IMR-90 (cell line): ENCODE measurements around the gene ALOX5AP. TPM values are rescaled to one million over a fixed set of nuclear protein-coding genes. Genes with fewer than 3 reads are reported as not detected.

Experiments
- ATAC-seq: fragments of 200-7000 bp; cut with Tn5 transposase; 2 replicates; pipeline ENCODE4 v1.9.1; 2020; ENCODE audit warnings: low read depth, mild to moderate bottlenecking, moderate library complexity
- BruUV-seq: library from RNA; stranded (reverse); fragments of 400-500 nt; replicated peaks from 2 replicates; lab custom pipeline; 2021; lab: Mats Ljungman, UMichigan
- CTCF ChIA-PET: fragments of 300-600 bp; formaldehyde crosslinking; extraction: SDS; loops from one replicate; lab custom pipeline; 2021; ENCODE audit warnings: antibody characterized with exemption; lab: Yijun Ruan, JAX
- POLR2A ChIA-PET: fragments of 300-600 bp; sonication (Branson Sonifier 250); formaldehyde crosslinking; loops from one replicate; lab custom pipeline; 2022; ENCODE audit warnings: antibody characterized with exemption; ENCODE audit not compliant: unreplicated experiment; lab: Charles Lee
- DNase-seq: peaks from one replicate; pipeline ENCODE4 v3.0.0; 2013
- H2AFZ ChIP-seq: replicated peaks from 2 replicates; pipeline ENCODE3; 2013; ENCODE audit warnings: low read length, mild to moderate bottlenecking; ENCODE audit not compliant: poor library complexity
- H2AK5ac ChIP-seq: 2 replicates; pipeline ENCODE4 v1.6.1; 2013; ENCODE audit warnings: low read depth, low read length, inconsistent platforms
- H2AK9ac ChIP-seq: replicated peaks from 2 replicates; pipeline ENCODE3; 2013; ENCODE audit warnings: mild to moderate bottlenecking, low read depth, low read length, moderate library complexity; ENCODE audit not compliant: poor library complexity
- H2BK120ac ChIP-seq: 2 replicates; pipeline ENCODE4 v1.6.1; 2013; ENCODE audit warnings: low read depth, low read length, inconsistent platforms
- H2BK15ac ChIP-seq: 3 replicates; pipeline ENCODE4 v1.6.1; 2013; ENCODE audit warnings: low read depth, low read length, inconsistent platforms
- H2BK20ac ChIP-seq: 2 replicates; pipeline ENCODE4 v1.6.1; 2013; ENCODE audit warnings: low read depth, mild to moderate bottlenecking, inconsistent platforms, low read length, moderate library complexity
- H2BK5ac ChIP-seq: 2 replicates; pipeline ENCODE4 v1.6.1; 2013; ENCODE audit warnings: mild to moderate bottlenecking, low read depth, low read length, inconsistent platforms; ENCODE audit not compliant: poor library complexity, severe bottlenecking
- H3K14ac ChIP-seq: replicated peaks from 2 replicates; pipeline ENCODE4 v1.6.1; 2013; ENCODE audit warnings: low read depth, low read length, inconsistent platforms
- H3K18ac ChIP-seq: 2 replicates; pipeline ENCODE4 v1.6.1; 2013; ENCODE audit warnings: low read depth, low read length, control low read depth
- H3K23ac ChIP-seq: 2 replicates; pipeline ENCODE4 v1.6.1; 2013; ENCODE audit warnings: low read depth, low read length, inconsistent platforms
- H3K27ac ChIP-seq: 2 replicates; pipeline ENCODE4 v1.5.1; 2013; ENCODE audit warnings: mild to moderate bottlenecking, control low read depth, low read length; ENCODE audit not compliant: insufficient read depth
- H3K27me3 ChIP-seq: 2 replicates; pipeline ENCODE4 v1.6.1; 2013; ENCODE audit warnings: low read length; ENCODE audit not compliant: control insufficient read depth, insufficient read depth
- H3K36me3 ChIP-seq: 2 replicates; pipeline ENCODE4 v1.6.1; 2013; ENCODE audit warnings: low read length, mixed read lengths; ENCODE audit not compliant: control insufficient read depth, insufficient read depth
- H3K4ac ChIP-seq: 2 replicates; pipeline ENCODE4 v1.6.1; 2013; ENCODE audit warnings: low read depth, low read length, inconsistent platforms
- H3K4me1 ChIP-seq: 2 replicates; pipeline ENCODE4 v1.6.1; 2013; ENCODE audit warnings: low read length, mixed read lengths; ENCODE audit not compliant: control insufficient read depth, insufficient read depth
- H3K4me2 ChIP-seq: 2 replicates; pipeline ENCODE4 v1.6.1; 2013; ENCODE audit warnings: low read depth, mild to moderate bottlenecking, control low read depth, low read length, moderate library complexity
- H3K4me3 ChIP-seq: 2 replicates; pipeline ENCODE4 v1.5.1; 2013; ENCODE audit warnings: low read depth, mild to moderate bottlenecking, control low read depth, low read length, moderate library complexity; ENCODE audit not compliant: insufficient read depth
- H3K56ac ChIP-seq: 2 replicates; pipeline ENCODE4 v1.6.1; 2013; ENCODE audit warnings: low read length, inconsistent platforms; ENCODE audit not compliant: insufficient read depth; ENCODE audit errors: extremely low read depth
- H3K79me1 ChIP-seq, 2 experiments: 2 replicates each; pipeline ENCODE4 v1.6.1; 2013; ENCODE audit warnings: low read length in 2 of 2, inconsistent platforms in 1 of 2, low read depth in 1 of 2
- H3K9ac ChIP-seq: 2 replicates; pipeline ENCODE4 v1.6.1; 2013; ENCODE audit warnings: low read depth, low read length, control low read depth
- H3K9me1 ChIP-seq: 2 replicates; pipeline ENCODE4 v1.6.1; 2013; ENCODE audit warnings: low read length, inconsistent platforms; ENCODE audit not compliant: insufficient read depth
- H3K9me3 ChIP-seq: 2 replicates; pipeline ENCODE4 v1.6.1; 2013; ENCODE audit warnings: low read length; ENCODE audit not compliant: control insufficient read depth, insufficient read depth
- H4K20me1 ChIP-seq: 2 replicates; pipeline ENCODE4 v1.6.1; 2013; ENCODE audit warnings: low read length, inconsistent platforms; ENCODE audit not compliant: insufficient read depth
- H4K5ac ChIP-seq: 2 replicates; pipeline ENCODE4 v1.6.1; 2013; ENCODE audit warnings: mild to moderate bottlenecking, low read depth, low read length, control low read depth
- H4K8ac ChIP-seq, 2 experiments: 2 replicates each; pipeline ENCODE4 v1.6.1; 2013; ENCODE audit warnings: low read depth in 2 of 2, low read length in 2 of 2, control low read depth in 1 of 2, inconsistent platforms in 1 of 2
- H4K91ac ChIP-seq: 2 replicates; pipeline ENCODE4 v1.6.1; 2013; ENCODE audit warnings: low read depth, low read length, inconsistent platforms; ENCODE audit not compliant: insufficient read depth
- BHLHE40 ChIP-seq: fragments of 150-350 bp; IDR thresholded peaks from 2 replicates; pipeline ENCODE4 v1.6.1; 2016; ENCODE audit warnings: mild to moderate bottlenecking, low read depth, low read length
- CEBPB ChIP-seq: IDR thresholded peaks from 2 replicates; pipeline ENCODE4 v1.6.1; 2012; ENCODE audit warnings: low read depth, low read length, improper control_type of control experiment
- CHD1 ChIP-seq: IDR thresholded peaks from 2 replicates; pipeline ENCODE4 v1.6.1; 2012; ENCODE audit warnings: low read depth, low read length, improper control_type of control experiment
- CTCF ChIP-seq: conservative IDR thresholded peaks from 2 replicates; pipeline ENCODE4 v1.5.1; 2012; ENCODE audit warnings: mild to moderate bottlenecking, low read depth, low read length, improper control_type of control experiment
- ELK1 ChIP-seq: fragments of 150-350 bp; IDR thresholded peaks from 2 replicates; pipeline ENCODE4 v1.6.1; 2016; ENCODE audit warnings: low read depth, mild to moderate bottlenecking, low read length, moderate library complexity, borderline replicate concordance
- MAFK ChIP-seq: IDR thresholded peaks from 2 replicates; pipeline ENCODE4 v1.6.1; 2012; ENCODE audit warnings: low read depth, low read length, improper control_type of control experiment
- NFE2L2 ChIP-seq: fragments of 150-350 bp; IDR thresholded peaks from 2 replicates; pipeline ENCODE4 v1.6.1; 2016; ENCODE audit warnings: low read depth, mild to moderate bottlenecking, low read length
- POLR2A ChIP-seq: IDR thresholded peaks from 2 replicates; pipeline ENCODE4 v1.6.1; 2012; ENCODE audit warnings: mild to moderate bottlenecking, low read depth, low read length
- RAD21 ChIP-seq: IDR thresholded peaks from 2 replicates; pipeline ENCODE4 v1.6.1; 2012; ENCODE audit warnings: low read length, improper control_type of control experiment
- RCOR1 ChIP-seq: IDR thresholded peaks from 2 replicates; pipeline ENCODE4 v1.6.1; 2012; ENCODE audit warnings: mild to moderate bottlenecking, low read length, improper control_type of control experiment; ENCODE audit not compliant: insufficient replicate concordance
- RFX5 ChIP-seq: IDR thresholded peaks from 2 replicates; pipeline ENCODE4 v1.8.0; 2012; ENCODE audit warnings: low read depth, mild to moderate bottlenecking, low read length, moderate library complexity
- SMC3 ChIP-seq: fragments of 150-350 bp; IDR thresholded peaks from 2 replicates; pipeline ENCODE4 v1.6.1; 2016; ENCODE audit warnings: low read depth, mild to moderate bottlenecking, antibody characterized with exemption, low read length, moderate library complexity
- USF2 ChIP-seq: fragments of 150-350 bp; IDR thresholded peaks from 2 replicates; pipeline ENCODE4 v1.6.1; 2017; ENCODE audit warnings: mild to moderate bottlenecking, antibody characterized with exemption, low read length, low read depth
- WGBS, 2 experiments: methylation state at CpG; one replicate each; pipeline versions ENCODE4 v1.1.5 to v1.1.7; 2013; ENCODE audit warnings: missing lambda C conversion rate in 2 of 2; ENCODE audit not compliant: insufficient read length in 1 of 2; ENCODE audit errors: extremely low coverage in 2 of 2; 5-methylcytosine and 5-hydroxymethylcytosine counted together
- dilution Hi-C: fragments of 300-500 bp; cut with HindIII; formaldehyde crosslinking; loops from one replicate; pipeline ENCODE4 v1.14.3; 2018; ENCODE audit warnings: low sequenced_read_pairs; ENCODE audit not compliant: unreplicated experiment
- in situ Hi-C: fragments of 300-500 bp; cut with MboI; formaldehyde crosslinking; loops from 3 replicates; pipeline ENCODE4 v1.14.3; 2019; ENCODE audit warnings: low sequenced_read_pairs, inconsistent platforms, mixed read lengths
- intact Hi-C: fragments of 100-400 bp; cut with micrococcal nuclease; formaldehyde crosslinking; loops from 2 replicates; pipeline ENCODE4 v1.10.0; 2022
- polyA plus RNA-seq, 3 experiments: library from polyadenylated mRNA; depleted of rRNA; stranded (reverse); fragments of >200 nt; gene quantifications; 2 replicates each; pipeline ENCODE4 v1.2.3, GENCODE V29; 2012; ENCODE audit warnings: low replicate concordance in 1 of 3
- total RNA-seq: library from RNA; depleted of rRNA; stranded (reverse); fragments of >200 nt; gene quantifications from 2 replicates; pipeline ENCODE4 v1.2.3, GENCODE V29; 2012

The ALOX5AP gene
- total and polyA plus RNA-seq, 2 of the 4 experiments (the other 2 are of a cell fraction) = 0.62 TPM; not detected in 1

- Histone ChIP-seq H4K8ac (peak overlapping the region; percentile 4 to 49), H4K91ac (peak overlapping the region; percentile 72), H3K79me1 (no peaks in the 10 kb centered on the region), H3K18ac (peak overlapping the region; percentile 67), H2BK20ac (peak overlapping the region; percentile 85), H3K23ac (peak overlapping the region; percentile 81), H3K27ac (peak overlapping the region; percentile 79), H4K20me1 (peaks cover 11% of the 10 kb centered on the region; the same call in 1 of the 2 replicates), H3K4ac (peak overlapping the region; percentile 91), H2BK120ac (peak overlapping the region; percentile 93), H3K9me1 (peaks cover 22% of the 10 kb centered on the region), H2AK9ac (peak overlapping the region; percentile 85), H4K5ac (peak overlapping the region; percentile 41), H3K4me1 (peaks cover 24% of the 10 kb centered on the region), H3K9me3 (no peaks in the 10 kb centered on the region), H2AFZ (peak overlapping the region; percentile 45), H3K27me3 (peaks cover 5% of the 10 kb centered on the region), H3K4me2 (peak overlapping the region; percentile 30), H3K56ac (peak overlapping the region; percentile 24), H2BK15ac (peak overlapping the region; percentile 81; the same call in 2 of the 3 replicates), H3K14ac (peak overlapping the region; percentile 84), H3K36me3 (no peaks in the 10 kb centered on the region), H2AK5ac (peak overlapping the region; percentile 92), H3K4me3 (no peak overlapping the region), H3K9ac (no peak overlapping the region; the same call in 1 of the 2 replicates), H2BK5ac (peak overlapping the region; percentile 90)
- intact Hi-C loops (loop anchor here (2.0 to 5.0 kb wide), 3 partner anchors 49 to 127 kb away; partner anchors contain the start of gene USPL1), in situ Hi-C loops (no loop called here), dilution Hi-C loops (no loop called here)
- peak; percentile 99 for DNase-seq
- peak; percentile 86 for ATAC-seq
- no TSS peak for BruUV-seq
- CTCF ChIA-PET = interaction anchor here (0.7 to 1.4 kb wide), 3 partner anchors 53 to 301 kb away, joined by 3 to 4 read pairs (median 3); no protein-coding TSS in a partner anchor
- 6% methylated on average over 2 of the region's 4 CpGs; no CpG with 5 or more reads in 1 of the 2 experiments for WGBS, 2 experiments
- POLR2A ChIA-PET = no interaction called here
- TF ChIP-seq BHLHE40 = peak; percentile 66
- no peak for TF ChIP-seq ELK1
- 0 out of 2 replicates have a peak, but pooled peaks have one; percentile 43 for TF ChIP-seq MAFK
- no peak for TF ChIP-seq RFX5
- TF ChIP-seq NFE2L2 = peak; percentile 3; the same call in 1 of the 2 replicates
- peak; percentile 26; the same call in 1 of the 2 replicates for TF ChIP-seq RAD21
- TF ChIP-seq CTCF = peak; percentile 23; the same call in 1 of the 2 replicates
- no peak for TF ChIP-seq USF2
- TF ChIP-seq POLR2A = no peak
- TF ChIP-seq SMC3 = no peak
- TF ChIP-seq RCOR1 = peak; percentile 63
- TF ChIP-seq CEBPB = peak; percentile 52; the same call in 1 of the 2 replicates
- TF ChIP-seq CHD1 = no peak
Measured at GRCh38 chr13:30743319-30744055, 8.1 kb downstream of the ALOX5AP start.
